Right atrium auricular region (tissue), 2 donors: Measurements from ENCODE around the gene HCFC1R1. TPM values are rescaled to one million over a fixed set of nuclear protein-coding genes. Genes with fewer than 3 reads are reported as not detected.

Experiments
- DNase-seq: peaks from one replicate; pipeline ENCODE4 v3.0.0-alpha.2; 2019; ENCODE audit warnings: low spot score
- H3K27ac ChIP-seq, 2 donors: fragments of 200-600 bp; sonication (generic); 1 replicate in 1 of 2; 2 replicates in 1 of 2; pipeline ENCODE4 v1.5.1; 2016 to 2019
- H3K27me3 ChIP-seq, 2 donors: fragments of 200-600 bp; sonication (generic); one replicate each; pipeline versions ENCODE4 v1.5.1 to v1.6.0; 2017 to 2019
- H3K36me3 ChIP-seq: fragments of 200-600 bp; sonication (generic); one replicate; pipeline ENCODE4 v1.5.1; 2016
- H3K4me1 ChIP-seq, 2 donors: fragments of 200-600 bp; sonication (generic); one replicate each; pipeline versions ENCODE4 v1.5.1 to v1.6.0; 2017 to 2019
- H3K4me3 ChIP-seq, 2 donors: fragments of 200-600 bp; sonication (generic); 1 replicate in 1 of 2; 2 replicates in 1 of 2; pipeline ENCODE4 v1.5.1; 2017 to 2019; ENCODE audit warnings: mild to moderate bottlenecking in 1 of 2, moderate library complexity in 1 of 2
- H3K9me3 ChIP-seq, 2 donors: fragments of 200-600 bp; sonication (generic); one replicate each; pipeline ENCODE4 v1.5.1; 2019
- total RNA-seq, 2 donors: library from RNA; depleted of rRNA; stranded (reverse); fragments of >200 nt; gene quantifications; one replicate each; pipeline ENCODE4 v1.1.0, GENCODE V29; 2016
- TF ChIP-seq, protein P1 (sequence below), 2 donors: fragments of 200-600 bp; sonication (generic); IDR thresholded peaks; one replicate each; pipeline ENCODE4 v1.5.1; 2019; ENCODE audit warnings: antibody characterized with exemption in 2 of 2

HCFC1R1 gene
- total RNA-seq, 2 donors from 2014 or later, result 22.5 to 33.1 TPM

DNA sequence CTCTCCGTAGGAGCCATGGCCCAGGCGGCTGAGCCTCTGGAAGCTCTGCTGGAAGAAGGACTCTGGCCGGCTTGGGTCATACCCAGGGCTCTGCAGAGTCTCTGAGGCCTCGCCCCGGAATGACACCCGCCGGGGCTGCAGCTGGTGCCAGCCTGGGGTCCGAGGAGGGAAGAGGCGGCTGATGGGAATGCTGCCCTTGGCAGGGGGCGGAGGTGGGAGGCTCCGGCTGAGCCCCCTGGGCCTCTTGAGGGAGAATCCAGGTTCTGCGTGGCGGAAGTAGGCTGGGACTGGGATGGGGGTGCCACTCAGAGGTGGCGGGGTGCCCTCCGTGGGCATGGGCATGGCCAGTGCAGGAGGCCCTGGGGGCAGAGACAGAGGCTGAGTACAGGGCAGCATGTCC is 47.1 kb downstream of the HCFC1R1 start:
- H3K27ac ChIP-seq, result no peak overlapping the region
- TF ChIP-seq, protein P1, sequence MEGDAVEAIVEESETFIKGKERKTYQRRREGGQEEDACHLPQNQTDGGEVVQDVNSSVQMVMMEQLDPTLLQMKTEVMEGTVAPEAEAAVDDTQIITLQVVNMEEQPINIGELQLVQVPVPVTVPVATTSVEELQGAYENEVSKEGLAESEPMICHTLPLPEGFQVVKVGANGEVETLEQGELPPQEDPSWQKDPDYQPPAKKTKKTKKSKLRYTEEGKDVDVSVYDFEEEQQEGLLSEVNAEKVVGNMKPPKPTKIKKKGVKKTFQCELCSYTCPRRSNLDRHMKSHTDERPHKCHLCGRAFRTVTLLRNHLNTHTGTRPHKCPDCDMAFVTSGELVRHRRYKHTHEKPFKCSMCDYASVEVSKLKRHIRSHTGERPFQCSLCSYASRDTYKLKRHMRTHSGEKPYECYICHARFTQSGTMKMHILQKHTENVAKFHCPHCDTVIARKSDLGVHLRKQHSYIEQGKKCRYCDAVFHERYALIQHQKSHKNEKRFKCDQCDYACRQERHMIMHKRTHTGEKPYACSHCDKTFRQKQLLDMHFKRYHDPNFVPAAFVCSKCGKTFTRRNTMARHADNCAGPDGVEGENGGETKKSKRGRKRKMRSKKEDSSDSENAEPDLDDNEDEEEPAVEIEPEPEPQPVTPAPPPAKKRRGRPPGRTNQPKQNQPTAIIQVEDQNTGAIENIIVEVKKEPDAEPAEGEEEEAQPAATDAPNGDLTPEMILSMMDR (IDR thresholded peaks at IDR 0.05), result no peak
- H3K27me3 ChIP-seq, result no peaks in the 10 kb centered on the region
- no peak for DNase-seq
- peaks cover 0 to 21% of the 10 kb centered on the region in 2 donors for H3K4me1 ChIP-seq
- no peak overlapping the region for H3K4me3 ChIP-seq
- no peaks in the 10 kb centered on the region for H3K9me3 ChIP-seq
- no peaks in the 10 kb centered on the region for H3K36me3 ChIP-seq

DNA sequence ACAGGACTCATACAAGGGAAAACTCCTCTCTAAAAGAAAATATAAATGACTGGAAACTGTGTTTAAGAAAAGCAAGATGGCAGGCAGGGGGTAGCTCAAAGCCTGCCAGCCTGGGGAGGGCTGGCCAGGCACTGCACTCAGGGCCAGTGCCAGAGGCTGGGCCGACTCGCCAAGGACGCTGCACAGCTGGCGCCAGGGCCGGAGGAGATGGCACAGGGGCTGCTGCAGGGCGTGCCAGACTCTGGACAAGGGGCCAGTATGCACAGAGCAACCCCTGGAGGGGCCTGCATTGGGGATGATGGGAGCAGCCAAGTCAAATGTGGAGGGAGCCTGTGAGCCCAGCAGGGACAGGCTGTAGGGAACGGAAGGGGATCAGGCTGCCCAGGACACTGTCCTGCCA is 47.5 kb downstream of the HCFC1R1 start:
- Histone ChIP-seq H3K36me3 (no peaks in the 10 kb centered on the region), H3K4me3 (no peak overlapping the region), H3K27ac (no peak overlapping the region), H3K9me3 (no peaks in the 10 kb centered on the region), H3K4me1 (peaks cover 0 to 20% of the 10 kb centered on the region in 2 donors), H3K27me3 (no peaks in the 10 kb centered on the region)
- TF ChIP-seq, protein P1 (IDR thresholded peaks at IDR 0.05), result no peak
- no peak for DNase-seq

DNA sequence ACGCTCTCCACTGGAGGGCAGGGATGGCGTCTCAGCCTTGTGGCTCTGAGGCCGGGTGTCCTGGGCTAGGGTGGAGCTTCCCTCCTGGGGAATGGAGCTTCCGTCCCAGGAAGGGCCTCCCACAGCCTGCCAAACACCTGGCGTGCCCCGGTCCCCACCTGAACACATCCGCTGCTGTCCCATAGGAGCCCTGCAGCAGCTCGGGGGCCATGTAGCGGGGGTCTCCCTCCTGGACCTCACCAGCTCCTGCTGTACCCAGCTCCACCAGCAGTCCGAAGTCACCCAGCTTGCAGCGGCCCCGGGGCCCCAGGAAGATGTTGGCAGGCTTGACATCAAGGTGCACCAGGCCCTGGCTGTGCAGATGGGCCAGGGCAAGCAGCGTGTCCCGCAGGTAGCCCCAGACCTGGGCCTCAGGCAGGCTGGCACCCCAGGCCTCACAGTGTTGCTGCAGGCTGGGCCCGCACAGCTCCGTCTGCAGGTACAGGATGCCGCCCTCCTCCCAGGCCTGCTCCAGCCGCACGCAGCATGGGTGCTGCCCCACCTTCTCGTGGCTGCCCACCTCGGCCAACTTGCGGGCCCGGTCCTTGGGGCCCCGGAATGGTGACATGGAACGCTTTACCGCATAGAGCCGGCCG is 48.5 kb downstream of the HCFC1R1 start:
- no peaks in the 10 kb centered on the region for H3K9me3 ChIP-seq
- H3K4me3 ChIP-seq, result no peak overlapping the region
- H3K27me3 ChIP-seq, result no peaks in the 10 kb centered on the region
- peaks cover 0 to 19% of the 10 kb centered on the region in 2 donors for H3K4me1 ChIP-seq
- H3K36me3 ChIP-seq, result no peaks in the 10 kb centered on the region
- DNase-seq, result no peak
- H3K27ac ChIP-seq, result no peak overlapping the region
- TF ChIP-seq, protein P1 (IDR thresholded peaks at IDR 0.05), result no peak

DNA sequence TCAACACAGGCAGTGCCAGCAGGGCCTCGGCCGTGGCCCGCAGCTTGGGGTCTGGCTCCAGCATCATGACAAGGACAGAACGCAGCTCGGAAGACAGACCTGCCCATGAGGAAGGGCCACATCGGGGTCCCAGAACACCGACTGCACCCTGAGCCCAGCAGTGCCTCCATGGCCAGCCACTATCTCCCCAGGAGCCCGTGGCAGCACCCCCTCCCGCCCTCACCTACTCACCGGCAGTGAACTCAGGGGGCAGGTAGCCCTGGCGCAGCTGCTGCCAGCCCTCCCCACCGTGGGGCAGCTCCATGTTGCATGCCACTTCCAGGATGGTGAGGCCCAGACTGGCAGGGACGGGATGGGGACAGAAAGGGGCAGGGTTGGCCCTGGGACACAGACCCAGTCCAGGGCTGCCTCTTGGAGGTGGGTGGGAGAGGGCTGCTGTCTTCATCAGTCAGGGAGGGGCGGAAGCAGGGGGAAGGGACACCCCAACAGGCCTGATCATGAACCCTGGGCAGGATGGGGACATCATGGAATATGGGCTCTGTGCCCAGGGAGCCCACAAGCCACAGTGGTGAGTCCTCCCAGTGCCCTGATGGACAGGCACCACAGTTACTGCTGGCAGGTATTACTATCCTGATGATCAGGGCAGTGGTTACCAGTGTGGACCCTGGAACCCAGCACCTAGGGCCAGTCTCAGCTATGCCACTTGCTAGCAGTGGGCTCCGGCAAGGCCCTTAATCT is 49.3 kb downstream of the HCFC1R1 start:
- peaks cover 0 to 19% of the 10 kb centered on the region in 2 donors for H3K4me1 ChIP-seq
- no peaks in the 10 kb centered on the region for H3K36me3 ChIP-seq
- no peak for DNase-seq
- H3K27ac ChIP-seq, result no peak overlapping the region
- TF ChIP-seq, protein P1 (IDR thresholded peaks at IDR 0.05), result no peak
- H3K27me3 ChIP-seq, result no peaks in the 10 kb centered on the region
- no peak overlapping the region for H3K4me3 ChIP-seq
- no peaks in the 10 kb centered on the region for H3K9me3 ChIP-seq

DNA sequence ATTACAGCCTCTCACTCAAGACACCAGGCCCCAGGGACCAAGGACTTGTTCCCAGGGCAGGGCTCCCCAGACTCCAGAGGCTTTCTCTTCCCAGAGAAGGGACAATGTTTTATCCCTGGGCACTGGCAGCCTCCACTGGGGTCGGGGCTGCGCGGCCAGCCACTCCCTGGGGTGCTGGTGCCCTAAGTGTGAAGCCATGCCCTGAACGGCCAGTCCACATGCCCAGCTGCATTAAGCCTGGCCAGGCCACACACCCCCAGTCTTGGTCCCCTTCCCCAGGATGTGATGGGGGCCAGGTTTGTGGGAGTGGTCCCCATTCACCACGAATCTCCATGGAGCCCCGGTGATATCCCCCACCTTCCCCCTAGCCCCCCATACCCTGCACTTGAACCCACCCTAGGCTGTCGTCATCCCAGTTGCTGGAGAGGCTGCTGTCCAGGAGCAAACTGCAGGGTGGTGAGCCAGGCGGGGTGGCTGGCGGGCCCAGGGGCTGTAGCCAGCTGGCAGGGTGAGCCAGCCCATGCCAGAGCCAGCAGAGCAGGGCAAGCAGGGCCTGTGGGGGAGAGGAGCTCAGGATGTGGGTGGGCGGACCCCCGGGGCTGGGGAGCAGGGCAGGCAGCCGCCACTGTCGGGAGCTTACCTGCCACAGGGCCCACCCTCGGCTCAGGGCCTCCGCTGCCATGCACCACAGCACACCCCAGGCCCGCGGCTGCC is 50.0 kb downstream of the HCFC1R1 start:
- no peak for DNase-seq
- Histone ChIP-seq H3K4me1 (peaks cover 0 to 20% of the 10 kb centered on the region in 2 donors), H3K9me3 (no peaks in the 10 kb centered on the region), H3K4me3 (no peak overlapping the region), H3K27ac (no peak overlapping the region), H3K27me3 (no peaks in the 10 kb centered on the region), H3K36me3 (no peaks in the 10 kb centered on the region)
- TF ChIP-seq, protein P1 (IDR thresholded peaks at IDR 0.05), result no peak
